GM20431 (cell line): Measurements from ENCODE around the gene PLEKHH1.

Experiments used
- in situ Hi-C: fragments of 300-500 bp; cut with MseI, MboI; formaldehyde crosslinking; loops from one replicate; pipeline ENCODE4 v1.15.0; 2020; ENCODE audit warnings: low sequenced_read_pairs; ENCODE audit not compliant: unreplicated experiment

Gene PLEKHH1

GRCh38 chr14:67557656-67558055, 24.6 kb downstream of the PLEKHH1 start:
- in situ Hi-C loops = no loop called here

- in situ Hi-C loops = no loop called here
Observed at GRCh38 chr14:67559639-67560038, 26.5 kb downstream of the PLEKHH1 start.

GRCh38 chr14:67562025-67562775, 29.1 kb downstream of the PLEKHH1 start:
- in situ Hi-C loops = no loop called here

GRCh38 chr14:67562776-67563150, 29.7 kb downstream of the PLEKHH1 start:
- in situ Hi-C loops = no loop called here

- in situ Hi-C loops = no loop called here
Observed at GRCh38 chr14:67564236-67564635, 31.1 kb downstream of the PLEKHH1 start.

GRCh38 chr14:67566908-67567307, 33.8 kb downstream of the PLEKHH1 start:
- in situ Hi-C loops = no loop called here

GRCh38 chr14:67567654-67568053, 34.6 kb downstream of the PLEKHH1 start:
- in situ Hi-C loops = no loop called here

- in situ Hi-C loops = no loop called here
Observed at GRCh38 chr14:67569011-67569650, 36.0 kb downstream of the PLEKHH1 start.

GRCh38 chr14:67569651-67570290, 36.7 kb downstream of the PLEKHH1 start:
- in situ Hi-C loops = loop anchor here (10.0 kb wide), 1 partner anchor 145 kb away; no protein-coding TSS in a partner anchor

GRCh38 chr14:67570453-67570852, 37.4 kb downstream of the PLEKHH1 start:
- in situ Hi-C loops = loop anchor here (10.0 kb wide), 1 partner anchor 146 kb away; no protein-coding TSS in a partner anchor

GRCh38 chr14:67571275-67571990, 38.3 kb downstream of the PLEKHH1 start:
- in situ Hi-C loops = loop anchor here (10.0 kb wide), 1 partner anchor 147 kb away; no protein-coding TSS in a partner anchor

- in situ Hi-C loops = loop anchor here (10.0 kb wide), 1 partner anchor 147 kb away; no protein-coding TSS in a partner anchor
Observed at GRCh38 chr14:67571991-67572323, 38.9 kb downstream of the PLEKHH1 start.

GRCh38 chr14:67572608-67573007, 39.5 kb downstream of the PLEKHH1 start:
- in situ Hi-C loops = loop anchor here (10.0 kb wide), 1 partner anchor 148 kb away; no protein-coding TSS in a partner anchor

- in situ Hi-C loops = loop anchor here (10.0 kb wide), 1 partner anchor 149 kb away; no protein-coding TSS in a partner anchor
Observed at GRCh38 chr14:67573228-67574010, 40.3 kb downstream of the PLEKHH1 start.

GRCh38 chr14:67574156-67574555, 41.1 kb downstream of the PLEKHH1 start:
- in situ Hi-C loops = loop anchor here (10.0 kb wide), 1 partner anchor 149 kb away; no protein-coding TSS in a partner anchor

GRCh38 chr14:67574806-67575205, 41.7 kb downstream of the PLEKHH1 start:
- in situ Hi-C loops = loop anchor here (10.0 kb wide), 1 partner anchor 150 kb away; no protein-coding TSS in a partner anchor

- in situ Hi-C loops = loop anchor here (10.0 kb wide), 1 partner anchor 151 kb away; no protein-coding TSS in a partner anchor
Observed at GRCh38 chr14:67575684-67576083, 42.6 kb downstream of the PLEKHH1 start.

GRCh38 chr14:67576216-67576955, 43.3 kb downstream of the PLEKHH1 start:
- in situ Hi-C loops = loop anchor here (10.0 kb wide), 1 partner anchor 152 kb away; no protein-coding TSS in a partner anchor
